ENCODE measurements around the gene MLN. TPM values are rescaled to one million over a fixed set of nuclear protein-coding genes. Genes with fewer than 3 reads are reported as not detected.

MLN gene
- polyA plus RNA-seq, 1 of the 3 experiments (the other 2 are of a cell fraction): not detected

- Histone ChIP-seq H3K36me3 (replicated peaks in 1 of 2; ENCODE audit: control insufficient read depth in 1 of 2, insufficient read depth in 2 of 2, low read length in 1 of 2) (no peaks in the 10 kb centered on the region), H3K4me1 (ENCODE audit: control insufficient read depth in 1 of 2, insufficient read depth in 2 of 2, low read depth in 1 of 2, low read length in 1 of 2) (peaks cover 28 to 30% of the 10 kb centered on the region in 2 experiments; a peak in 3 of 4 replicates), H3K4me3 (ENCODE audit: low read depth in 2 of 2, low read length in 1 of 2) (no peak overlapping the region), H4K20me1 (ENCODE audit: insufficient read depth) (no peaks in the 10 kb centered on the region), H3K9me3 (no peaks in the 10 kb centered on the region), H3K4me2 (peak overlapping the region; percentile 62), H3K9ac (no peak overlapping the region), H3F3A (replicated peaks; ENCODE audit: insufficient read depth) (peaks cover 12% of the 10 kb centered on the region), H3K27ac (ENCODE audit: low read depth in 2 of 2, low read length in 1 of 2) (peak overlapping the region; percentile 24 to 84; a peak in 3 of 4 replicates), H3K27me3 (ENCODE audit: insufficient read depth) (no peaks in the 10 kb centered on the region), H2AFZ (ENCODE audit: low read depth) (peak overlapping the region; percentile 62), H3K9me2 (no peaks in the 10 kb centered on the region), H3K79me2 (ENCODE audit: insufficient read depth) (no peaks in the 10 kb centered on the region)
- ChIA-PET CTCF (interaction anchor here (0.9 to 2.0 kb wide), 4 partner anchors 11 to 314 kb away, joined by 3 to 13 read pairs (median 3); no protein-coding TSS in a partner anchor), POLR2A (interaction anchor here (1.1 kb wide), 1 partner anchor 52 kb away, joined by 3 read pairs; no protein-coding TSS in a partner anchor)
- no peak for DNase-seq
- WGBS (ENCODE audit: low lambda C conversion rate): 47% methylated on average over 12 of the region's 12 CpGs
- TF ChIP-seq TEAD4 (IDR thresholded peaks at IDR 0.05; ENCODE audit: borderline replicate concordance, insufficient read depth): peak; percentile 75; the same call in 1 of the 2 replicates
- no peak for TF ChIP-seq RFX5 (IDR thresholded peaks at IDR 0.05; ENCODE audit: low read length)
- TF ChIP-seq TAF1 (IDR thresholded peaks at IDR 0.05; ENCODE audit: borderline replicate concordance, low read depth, low read length): no peak
- peak; percentile 53; the same call in 1 of the 2 replicates for TF ChIP-seq ELF1 (IDR thresholded peaks at IDR 0.05)
- peak; percentile 89 for TF ChIP-seq TCF12 (IDR thresholded peaks at IDR 0.05)
- TF ChIP-seq SMC3 (IDR thresholded peaks at IDR 0.05; ENCODE audit: low read depth, low read length): no peak
- TF ChIP-seq RCOR1 (IDR thresholded peaks at IDR 0.05; ENCODE audit: low read length): no peak
- TF ChIP-seq MAX (IDR thresholded peaks at IDR 0.05; ENCODE audit: low read depth): peak; percentile 92
- no peak for TF ChIP-seq MXI1 (IDR thresholded peaks at IDR 0.05; ENCODE audit: low read depth, low read length)
- TF ChIP-seq GATA2 (CRISPR knock-in tag; IDR thresholded peaks at IDR 0.05): no peak
- TF ChIP-seq NFIC (IDR thresholded peaks at IDR 0.05; ENCODE audit: borderline replicate concordance): peak; percentile 47; the same call in 1 of the 2 replicates
- TF ChIP-seq SIN3A (IDR thresholded peaks at IDR 0.05; ENCODE audit: borderline replicate concordance, low read depth, low read length): peak; percentile 84; the same call in 1 of the 2 replicates
- TF ChIP-seq, protein P1, sequence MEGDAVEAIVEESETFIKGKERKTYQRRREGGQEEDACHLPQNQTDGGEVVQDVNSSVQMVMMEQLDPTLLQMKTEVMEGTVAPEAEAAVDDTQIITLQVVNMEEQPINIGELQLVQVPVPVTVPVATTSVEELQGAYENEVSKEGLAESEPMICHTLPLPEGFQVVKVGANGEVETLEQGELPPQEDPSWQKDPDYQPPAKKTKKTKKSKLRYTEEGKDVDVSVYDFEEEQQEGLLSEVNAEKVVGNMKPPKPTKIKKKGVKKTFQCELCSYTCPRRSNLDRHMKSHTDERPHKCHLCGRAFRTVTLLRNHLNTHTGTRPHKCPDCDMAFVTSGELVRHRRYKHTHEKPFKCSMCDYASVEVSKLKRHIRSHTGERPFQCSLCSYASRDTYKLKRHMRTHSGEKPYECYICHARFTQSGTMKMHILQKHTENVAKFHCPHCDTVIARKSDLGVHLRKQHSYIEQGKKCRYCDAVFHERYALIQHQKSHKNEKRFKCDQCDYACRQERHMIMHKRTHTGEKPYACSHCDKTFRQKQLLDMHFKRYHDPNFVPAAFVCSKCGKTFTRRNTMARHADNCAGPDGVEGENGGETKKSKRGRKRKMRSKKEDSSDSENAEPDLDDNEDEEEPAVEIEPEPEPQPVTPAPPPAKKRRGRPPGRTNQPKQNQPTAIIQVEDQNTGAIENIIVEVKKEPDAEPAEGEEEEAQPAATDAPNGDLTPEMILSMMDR (IDR thresholded peaks at IDR 0.05): no peak
- TF ChIP-seq, protein P2, sequence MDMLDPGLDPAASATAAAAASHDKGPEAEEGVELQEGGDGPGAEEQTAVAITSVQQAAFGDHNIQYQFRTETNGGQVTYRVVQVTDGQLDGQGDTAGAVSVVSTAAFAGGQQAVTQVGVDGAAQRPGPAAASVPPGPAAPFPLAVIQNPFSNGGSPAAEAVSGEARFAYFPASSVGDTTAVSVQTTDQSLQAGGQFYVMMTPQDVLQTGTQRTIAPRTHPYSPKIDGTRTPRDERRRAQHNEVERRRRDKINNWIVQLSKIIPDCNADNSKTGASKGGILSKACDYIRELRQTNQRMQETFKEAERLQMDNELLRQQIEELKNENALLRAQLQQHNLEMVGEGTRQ (IDR thresholded peaks at IDR 0.05; ENCODE audit: borderline replicate concordance, low read depth, low read length): no peak
- no peak for TF ChIP-seq RAD21 (IDR thresholded peaks at IDR 0.05; ENCODE audit: low read length)
- peak; percentile 96 for TF ChIP-seq FOSL2 (IDR thresholded peaks at IDR 0.05; ENCODE audit: borderline replicate concordance, low read depth)
- TF ChIP-seq USF1 (IDR thresholded peaks at IDR 0.05; ENCODE audit: borderline replicate concordance, low read depth): peak; percentile 82
- TF ChIP-seq, protein P3, sequence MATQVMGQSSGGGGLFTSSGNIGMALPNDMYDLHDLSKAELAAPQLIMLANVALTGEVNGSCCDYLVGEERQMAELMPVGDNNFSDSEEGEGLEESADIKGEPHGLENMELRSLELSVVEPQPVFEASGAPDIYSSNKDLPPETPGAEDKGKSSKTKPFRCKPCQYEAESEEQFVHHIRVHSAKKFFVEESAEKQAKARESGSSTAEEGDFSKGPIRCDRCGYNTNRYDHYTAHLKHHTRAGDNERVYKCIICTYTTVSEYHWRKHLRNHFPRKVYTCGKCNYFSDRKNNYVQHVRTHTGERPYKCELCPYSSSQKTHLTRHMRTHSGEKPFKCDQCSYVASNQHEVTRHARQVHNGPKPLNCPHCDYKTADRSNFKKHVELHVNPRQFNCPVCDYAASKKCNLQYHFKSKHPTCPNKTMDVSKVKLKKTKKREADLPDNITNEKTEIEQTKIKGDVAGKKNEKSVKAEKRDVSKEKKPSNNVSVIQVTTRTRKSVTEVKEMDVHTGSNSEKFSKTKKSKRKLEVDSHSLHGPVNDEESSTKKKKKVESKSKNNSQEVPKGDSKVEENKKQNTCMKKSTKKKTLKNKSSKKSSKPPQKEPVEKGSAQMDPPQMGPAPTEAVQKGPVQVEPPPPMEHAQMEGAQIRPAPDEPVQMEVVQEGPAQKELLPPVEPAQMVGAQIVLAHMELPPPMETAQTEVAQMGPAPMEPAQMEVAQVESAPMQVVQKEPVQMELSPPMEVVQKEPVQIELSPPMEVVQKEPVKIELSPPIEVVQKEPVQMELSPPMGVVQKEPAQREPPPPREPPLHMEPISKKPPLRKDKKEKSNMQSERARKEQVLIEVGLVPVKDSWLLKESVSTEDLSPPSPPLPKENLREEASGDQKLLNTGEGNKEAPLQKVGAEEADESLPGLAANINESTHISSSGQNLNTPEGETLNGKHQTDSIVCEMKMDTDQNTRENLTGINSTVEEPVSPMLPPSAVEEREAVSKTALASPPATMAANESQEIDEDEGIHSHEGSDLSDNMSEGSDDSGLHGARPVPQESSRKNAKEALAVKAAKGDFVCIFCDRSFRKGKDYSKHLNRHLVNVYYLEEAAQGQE (IDR thresholded peaks at IDR 0.05; ENCODE audit: low read depth, low read length): peak; percentile 37; the same call in 1 of the 2 replicates
- TF ChIP-seq MEF2A (IDR thresholded peaks at IDR 0.05; ENCODE audit: borderline replicate concordance, low read depth): no peak
- TF ChIP-seq RXRA (IDR thresholded peaks at IDR 0.05; ENCODE audit: borderline replicate concordance, low read depth): peak; percentile 82; the same call in 1 of the 2 replicates
- no peak for TF ChIP-seq IRF3 (IDR thresholded peaks at IDR 0.05; ENCODE audit: low read depth, low read length)
- TF ChIP-seq PBX3 (IDR thresholded peaks at IDR 0.05): peak; percentile 72
Observed at GRCh38 chr6:33840048-33840926, 36.5 kb upstream of the MLN start.

Measured in SK-N-SH (cell line).